Measurements from ENCODE around the gene RBMS3.

GRCh38 chr3:29385046-29385830 lies 104.4 kb downstream of the RBMS3 start:
- TF ChIP-seq CTCF (IDR thresholded peaks at IDR 0.05) (no peak), POLR2A (IDR thresholded peaks at IDR 0.05) (no peak), EP300 (IDR thresholded peaks at IDR 0.05) (no peak)
